CD8-positive, alpha-beta memory T cell (primary cell): Measurements from ENCODE around the gene GHRL. TPM values are rescaled to one million over a fixed set of nuclear protein-coding genes. Genes with fewer than 3 reads are reported as not detected.

Experiments
- CTCF ChIA-PET: fragments of 350-600 bp; sonication (Branson Sonifier 250); formaldehyde crosslinking; loops from one replicate; lab custom pipeline; 2021; ENCODE audit warnings: antibody characterized with exemption; lab: Charles Lee
- POLR2A ChIA-PET: fragments of 350-600 bp; sonication (Branson Sonifier 250); formaldehyde crosslinking; loops from one replicate; lab custom pipeline; 2021; ENCODE audit warnings: antibody characterized with exemption; lab: Charles Lee
- DNase-seq, 5 donors: peaks; one replicate each; pipeline versions ENCODE4 v3.0.0 to v3.0.0-alpha.2; 2020 to 2022; ENCODE audit warnings: mixed read lengths in 1 of 5
- H3K27ac ChIP-seq: one replicate; pipeline ENCODE4 v1.7.0; 2013; ENCODE audit warnings: low read depth, mild to moderate bottlenecking, low read length, moderate library complexity
- H3K27me3 ChIP-seq: 2 replicates; pipeline ENCODE4 v1.7.0; 2013; ENCODE audit warnings: low read length, mild to moderate bottlenecking; ENCODE audit not compliant: insufficient read depth, poor library complexity, severe bottlenecking
- H3K36me3 ChIP-seq: 2 replicates; pipeline ENCODE4 v1.7.0; 2013; ENCODE audit warnings: mild to moderate bottlenecking, low read length, moderate library complexity; ENCODE audit not compliant: insufficient read depth
- H3K4me1 ChIP-seq: 2 replicates; pipeline ENCODE4 v1.7.0; 2013; ENCODE audit warnings: mild to moderate bottlenecking, low read length, moderate library complexity; ENCODE audit not compliant: insufficient read depth
- H3K4me3 ChIP-seq: 2 replicates; pipeline ENCODE4 v1.7.0; 2013; ENCODE audit warnings: mild to moderate bottlenecking, low read length
- H3K9me3 ChIP-seq: 2 replicates; pipeline ENCODE4 v1.7.0; 2013; ENCODE audit warnings: mild to moderate bottlenecking, low read length
- H3K27ac Mint-ChIP-seq, 8 donors: one replicate each; pipeline ENCODE4 v1.8.0; 2020 to 2021; ENCODE audit warnings: mixed read lengths in 8 of 8, mild to moderate bottlenecking in 6 of 8, inconsistent platforms in 3 of 8, moderate library complexity in 3 of 8
- H3K27me3 Mint-ChIP-seq, 2 donors: one replicate each; pipeline ENCODE4 v1.8.0; 2020 to 2021; ENCODE audit warnings: mixed read lengths in 2 of 2, mild to moderate bottlenecking in 1 of 2, moderate library complexity in 1 of 2
- H3K36me3 Mint-ChIP-seq, 3 donors: one replicate each; pipeline ENCODE4 v1.8.0; 2020 to 2021; ENCODE audit warnings: mixed read lengths in 3 of 3, inconsistent platforms in 1 of 3, mild to moderate bottlenecking in 1 of 3
- H3K4me1 Mint-ChIP-seq, 3 donors: one replicate each; pipeline ENCODE4 v1.8.0; 2020 to 2021; ENCODE audit warnings: mixed read lengths in 3 of 3, inconsistent platforms in 1 of 3, mild to moderate bottlenecking in 1 of 3
- H3K4me3 Mint-ChIP-seq, 7 donors: one replicate each; pipeline ENCODE4 v1.8.0; 2020 to 2021; ENCODE audit warnings: mixed read lengths in 7 of 7, mild to moderate bottlenecking in 6 of 7, moderate library complexity in 4 of 7, inconsistent platforms in 2 of 7
- H3K9me3 Mint-ChIP-seq, 5 donors: one replicate each; pipeline ENCODE4 v1.8.0; 2020 to 2022; ENCODE audit warnings: mixed read lengths in 5 of 5, mild to moderate bottlenecking in 3 of 5, moderate library complexity in 2 of 5, inconsistent platforms in 1 of 5
- polyA plus RNA-seq: library from polyadenylated mRNA; unstranded; fragments of 300-500 nt; fragmentation: Illumina TruSeq; gene quantifications from one replicate; pipeline ENCODE4 v1.2.3, GENCODE V29; 2021
- total RNA-seq, 2 experiments: library from RNA; stranded (reverse); gene quantifications; one replicate each; pipeline ENCODE4 v1.2.3, GENCODE V29; 2021

Gene GHRL
- total and polyA plus RNA-seq, 3 experiments from 2014 or later = 0.16 to 0.69 TPM; not detected in 1

- H3K27me3 Mint-ChIP-seq = no peaks in the 10 kb centered on the region
- Histone ChIP-seq H3K9me3 (no peaks in the 10 kb centered on the region), H3K4me3 (peak overlapping the region; percentile 89), H3K36me3 (peaks cover 12% of the 10 kb centered on the region), H3K27ac (peak overlapping the region; percentile 83), H3K4me1 (peaks cover 39% of the 10 kb centered on the region), H3K27me3 (no peaks in the 10 kb centered on the region)
- peaks cover 55 to 69% (median 58%) of the 10 kb centered on the region in 3 donors for H3K4me1 Mint-ChIP-seq
- DNase-seq = no peak
- CTCF ChIA-PET = interaction anchor here (0.6 to 1.6 kb wide), 3 partner anchors 14 to 65 kb away, joined by 3 to 8 read pairs (median 5); no protein-coding TSS in a partner anchor
- H3K36me3 Mint-ChIP-seq = peaks cover 12 to 58% (median 17%) of the 10 kb centered on the region in 3 donors
- POLR2A ChIA-PET = no interaction called here
- peaks cover 3 to 13% (median 11%) of the 10 kb centered on the region in 5 donors for H3K9me3 Mint-ChIP-seq
- peak overlapping the region; percentile 85 to 97 (median 96) for H3K27ac Mint-ChIP-seq
- peak overlapping the region; percentile 98 to 100 (median 99) for H3K4me3 Mint-ChIP-seq
Measured at GRCh38 chr3:10249833-10250232, 42.9 kb downstream of the GHRL start.

- Mint-ChIP-seq H3K4me1 (peaks cover 49 to 63% (median 52%) of the 10 kb centered on the region in 3 donors), H3K27me3 (no peaks in the 10 kb centered on the region), H3K9me3 (peaks cover 4 to 17% (median 13%) of the 10 kb centered on the region in 5 donors), H3K4me3 (peak overlapping the region; percentile 98 to 100 (median 99)), H3K27ac (peak overlapping the region; percentile 85 to 98 (median 97)), H3K36me3 (peaks cover 12 to 55% (median 23%) of the 10 kb centered on the region in 3 donors)
- Histone ChIP-seq H3K27ac (peak overlapping the region; percentile 83), H3K9me3 (no peaks in the 10 kb centered on the region), H3K4me1 (peaks cover 33% of the 10 kb centered on the region), H3K4me3 (peak overlapping the region; percentile 89), H3K27me3 (no peaks in the 10 kb centered on the region), H3K36me3 (peaks cover 12% of the 10 kb centered on the region)
- CTCF ChIA-PET = interaction anchor here (1.5 to 1.9 kb wide), 4 partner anchors 12 to 84 kb away, joined by 3 to 12 read pairs (median 8); no protein-coding TSS in a partner anchor
- DNase-seq = peak; percentile 34 to 66 (median 45)
- POLR2A ChIA-PET = interaction anchor here (0.7 to 2.0 kb wide), 4 partner anchors 15 to 223 kb away, joined by 3 to 9 read pairs (median 6); partner anchors contain the start of genes FANCD2 and VHL
Measured at GRCh38 chr3:10248984-10249748, 43.6 kb downstream of the GHRL start.

- peak; percentile 87 to 95 (median 91) for DNase-seq
- peaks cover 47 to 62% (median 51%) of the 10 kb centered on the region in 3 donors for H3K4me1 Mint-ChIP-seq
- Histone ChIP-seq H3K4me1 (peaks cover 30% of the 10 kb centered on the region), H3K36me3 (peaks cover 12% of the 10 kb centered on the region), H3K9me3 (no peaks in the 10 kb centered on the region), H3K27me3 (no peaks in the 10 kb centered on the region), H3K4me3 (peak within 1 kb of the TSS; percentile 89), H3K27ac (peak within 1 kb of the TSS; percentile 83)
- H3K36me3 Mint-ChIP-seq = peaks cover 12 to 48% (median 23%) of the 10 kb centered on the region in 3 donors
- peak within 1 kb of the TSS; percentile 98 to 100 (median 99) for H3K4me3 Mint-ChIP-seq
- peak within 1 kb of the TSS; percentile 85 to 99 (median 97) for H3K27ac Mint-ChIP-seq
- H3K9me3 Mint-ChIP-seq = peaks cover 4 to 17% (median 13%) of the 10 kb centered on the region in 5 donors
- ChIA-PET CTCF (interaction anchor here (1.0 to 1.9 kb wide), 6 partner anchors 10 to 315 kb away, joined by 3 to 12 read pairs (median 6); partner anchors contain the start of gene CRELD1), POLR2A (interaction anchor here (0.7 to 2.0 kb wide), 10 partner anchors 10 to 456 kb away, joined by 3 to 9 read pairs (median 5); partner anchors contain the start of genes ARPC4, CRELD1, FANCD2 and TADA3)
- no peaks in the 10 kb centered on the region for H3K27me3 Mint-ChIP-seq
Measured at GRCh38 chr3:10248184-10248983, 44.4 kb downstream of the GHRL start, which contains the start of gene TATDN2. TSS of gene TATDN2 (plus strand) at chr3:10248459. CDS start at chr3:10249201, 742 bp downstream.

GRCh38 chr3:10247679-10248183 is 45.0 kb downstream of the GHRL start:
- H3K4me1 ChIP-seq = peaks cover 37% of the 10 kb centered on the region

GRCh38 chr3:10245081-10245712 is 47.5 kb downstream of the GHRL start:
- H3K9me3 Mint-ChIP-seq = peaks cover 4 to 17% (median 13%) of the 10 kb centered on the region in 5 donors
- no peak overlapping the region for H3K4me3 Mint-ChIP-seq
- no peaks in the 10 kb centered on the region for H3K27me3 ChIP-seq
- H3K9me3 ChIP-seq = no peaks in the 10 kb centered on the region
- H3K4me1 ChIP-seq = peaks cover 43% of the 10 kb centered on the region
- no peak for DNase-seq
- H3K27me3 Mint-ChIP-seq = no peaks in the 10 kb centered on the region
- peaks cover 4 to 25% (median 19%) of the 10 kb centered on the region in 3 donors for H3K36me3 Mint-ChIP-seq
- H3K27ac ChIP-seq = no peak overlapping the region
- ChIA-PET CTCF (no interaction called here), POLR2A (no interaction called here)
- no peaks in the 10 kb centered on the region for H3K36me3 ChIP-seq
- no peak overlapping the region for H3K27ac Mint-ChIP-seq
- peaks cover 47 to 57% (median 51%) of the 10 kb centered on the region in 3 donors for H3K4me1 Mint-ChIP-seq
- no peak overlapping the region for H3K4me3 ChIP-seq

More at GRCh38 chr3:10247679-10248183, 45.0 kb downstream of the GHRL start:
- CTCF ChIA-PET = interaction anchor here (0.7 to 1.9 kb wide), 8 partner anchors 10 to 856 kb away, joined by 3 to 12 read pairs (median 4); partner anchors contain the start of gene CRELD1
- peaks cover 49 to 62% (median 52%) of the 10 kb centered on the region in 3 donors for H3K4me1 Mint-ChIP-seq
- H3K9me3 Mint-ChIP-seq = peaks cover 4 to 17% (median 13%) of the 10 kb centered on the region in 5 donors
- H3K4me3 Mint-ChIP-seq = peak overlapping the region; percentile 85 to 100 (median 90)
- Histone ChIP-seq H3K27ac (peak overlapping the region; percentile 29), H3K4me3 (peak overlapping the region; percentile 89), H3K9me3 (no peaks in the 10 kb centered on the region), H3K36me3 (peaks cover 8% of the 10 kb centered on the region), H3K27me3 (no peaks in the 10 kb centered on the region)
- POLR2A ChIA-PET = interaction anchor here (0.7 to 2.0 kb wide), 9 partner anchors 9 to 455 kb away, joined by 3 to 9 read pairs (median 5); partner anchors contain the start of genes ARPC4, CRELD1, FANCD2 and TADA3
- no peak for DNase-seq
- no peaks in the 10 kb centered on the region for H3K27me3 Mint-ChIP-seq
- H3K27ac Mint-ChIP-seq = peak overlapping the region; percentile 51 to 99 (median 94)
- H3K36me3 Mint-ChIP-seq = peaks cover 10 to 41% (median 23%) of the 10 kb centered on the region in 3 donors

- peaks cover 4 to 17% (median 13%) of the 10 kb centered on the region in 5 donors for H3K9me3 Mint-ChIP-seq
- ChIA-PET CTCF (no interaction called here), POLR2A (no interaction called here)
- H3K27me3 ChIP-seq = no peaks in the 10 kb centered on the region
- H3K4me3 Mint-ChIP-seq = no peak overlapping the region
- no peaks in the 10 kb centered on the region for H3K27me3 Mint-ChIP-seq
- H3K36me3 Mint-ChIP-seq = peaks cover 7 to 20% (median 19%) of the 10 kb centered on the region in 3 donors
- H3K4me1 Mint-ChIP-seq = peaks cover 43 to 56% (median 50%) of the 10 kb centered on the region in 3 donors
- DNase-seq = no peak
- H3K27ac Mint-ChIP-seq = peak overlapping the region in 5 of 8 donors; percentile 12 to 92 (median 48)
- H3K4me3 ChIP-seq = no peak overlapping the region
- no peak overlapping the region for H3K27ac ChIP-seq
- H3K4me1 ChIP-seq = peaks cover 36% of the 10 kb centered on the region
- H3K9me3 ChIP-seq = no peaks in the 10 kb centered on the region
- H3K36me3 ChIP-seq = no peaks in the 10 kb centered on the region
Measured at GRCh38 chr3:10244009-10244408, 48.7 kb downstream of the GHRL start.
